K562 (cell line): Measurements from ENCODE around the gene ORC5. TPM values are rescaled to one million over a fixed set of nuclear protein-coding genes. Genes with fewer than 3 reads are reported as not detected.

ENCODE experiments used
- ATAC-seq: fragments of 200-7000 bp; cut with Tn5 transposase; 3 replicates; pipeline ENCODE4 v1.9.1; 2020; ENCODE audit warnings: moderate library complexity
- BruUV-seq: library from RNA; stranded (reverse); fragments of 400-500 nt; replicated peaks from 2 replicates; lab custom pipeline; 2021; lab: Mats Ljungman, UMichigan
- CTCF ChIA-PET: fragments of 300-600 bp; formaldehyde crosslinking; extraction: SDS; loops from one replicate; lab custom pipeline; 2021; ENCODE audit warnings: low intra/inter-chr PET ratio; lab: Yijun Ruan, JAX
- POLR2A ChIA-PET: fragments of 300-600, 350-650 bp; sonication (Branson Sonifier 250); formaldehyde crosslinking; extraction: SDS; loops from one replicate; lab custom pipeline; 2021; ENCODE audit warnings: antibody characterized with exemption, inconsistent platforms; lab: Yijun Ruan, JAX
- DNase-seq, 4 experiments: peaks; one replicate each; pipeline versions ENCODE4 v3.0.0 to v3.0.0-alpha.2; 2011 to 2018; ENCODE audit warnings: low spot score in 3 of 4, mixed read lengths in 3 of 4; ENCODE audit errors: extremely low read depth in 1 of 4
- FAIRE-seq: peaks from 2 replicates; lab custom pipeline; 2011; peaks lifted over from hg19 to GRCh38; lab: Jason Lieb, UNC
- H2AFZ ChIP-seq: 2 replicates; pipeline ENCODE4 v1.6.0; 2011; ENCODE audit warnings: low read depth, low read length, control low read depth, inconsistent platforms
- H3K27ac ChIP-seq: fragments of 200-600 bp; 3 replicates; pipeline ENCODE4 v1.8.0; 2011; ENCODE audit warnings: low read depth, mild to moderate bottlenecking, control low read depth, inconsistent platforms, low read length, moderate library complexity, mixed read lengths; ENCODE audit errors: extremely low read depth
- H3K27me3 ChIP-seq, 2 experiments: fragments of 300-600 bp in 1 of 2; 2 replicates in 1 of 2; 3 replicates in 1 of 2; pipeline versions ENCODE4 v1.6.0 to v1.8.0; 2011; ENCODE audit warnings: inconsistent platforms in 2 of 2, low read length in 2 of 2, mild to moderate bottlenecking in 1 of 2, mixed read lengths in 1 of 2, moderate library complexity in 1 of 2; ENCODE audit not compliant: control insufficient read depth in 2 of 2, insufficient read depth in 2 of 2
- H3K36me3 ChIP-seq: fragments of 300-600 bp; 3 replicates; pipeline ENCODE4 v1.8.0; 2011; ENCODE audit warnings: mild to moderate bottlenecking, low read length, inconsistent platforms; ENCODE audit not compliant: control insufficient read depth, insufficient read depth
- H3K4me1 ChIP-seq, 2 experiments: fragments of 200-600 bp in 1 of 2; replicated peaks in 1 of 2; 2 replicates in 1 of 2; 3 replicates in 1 of 2; pipeline versions ENCODE4 v1.5.1 to v1.8.0; 2011; ENCODE audit warnings: inconsistent platforms in 2 of 2, low read length in 2 of 2, mild to moderate bottlenecking in 1 of 2, mixed read lengths in 1 of 2, moderate library complexity in 1 of 2; ENCODE audit not compliant: control insufficient read depth in 2 of 2, insufficient read depth in 2 of 2
- H3K4me2 ChIP-seq: 2 replicates; pipeline ENCODE4 v1.6.1; 2011; ENCODE audit warnings: low read length, control low read depth, inconsistent platforms, mixed read lengths; ENCODE audit not compliant: insufficient read depth
- H3K4me3 ChIP-seq: fragments of 200-600 bp; sonication (generic), shearing (Covaris generic); 2 replicates; pipeline ENCODE4 v1.5.1; 2016; ENCODE audit warnings: control low read depth, inconsistent platforms
- H3K79me2 ChIP-seq: fragments of 200-600 bp; 3 replicates; pipeline ENCODE4 v1.8.0; 2011; ENCODE audit warnings: low read length, inconsistent platforms; ENCODE audit not compliant: control insufficient read depth, insufficient read depth
- H3K9ac ChIP-seq, 2 experiments: 2 replicates each; pipeline versions ENCODE4 v1.6.0 to v1.6.1; 2011; ENCODE audit warnings: low read depth in 2 of 2, low read length in 2 of 2, control low read depth in 1 of 2, inconsistent platforms in 1 of 2, mild to moderate bottlenecking in 1 of 2, mixed read lengths in 1 of 2; ENCODE audit not compliant: insufficient read depth in 1 of 2
- H3K9me1 ChIP-seq: one replicate; pipeline ENCODE4 v1.6.0; 2011; ENCODE audit warnings: inconsistent platforms, mild to moderate bottlenecking, low read length, moderate library complexity; ENCODE audit not compliant: control insufficient read depth, insufficient read depth
- H3K9me3 ChIP-seq: replicated peaks from 2 replicates; pipeline ENCODE4 v1.5.1; 2011; ENCODE audit warnings: low read depth, low read length, inconsistent platforms; ENCODE audit not compliant: control insufficient read depth, insufficient read depth
- H4K20me1 ChIP-seq: replicated peaks from 2 replicates; pipeline ENCODE4 v1.6.1; 2011; ENCODE audit warnings: low read length, inconsistent platforms, mixed read lengths; ENCODE audit not compliant: control insufficient read depth, insufficient read depth
- BACH1 ChIP-seq: fragments of 200-800 bp; sonication (Bioruptor generic); IDR thresholded peaks from 2 replicates; pipeline ENCODE4 v1.6.1; 2016; ENCODE audit warnings: missing genetic modification characterization, missing compliant biosample characterization
- RAD21 ChIP-seq, 2 experiments: fragments of 250-450 bp in 1 of 2; fragments of 450-650 bp in 1 of 2; sonication (Bioruptor Pico) in 1 of 2; formaldehyde crosslinking in 1 of 2; IDR thresholded peaks in 1 of 2; conservative IDR thresholded peaks in 1 of 2; 2 replicates each; pipeline versions ENCODE4 v1.4.0 to v1.8.0; 2020 to 2022; ENCODE audit warnings: mild to moderate bottlenecking in 2 of 2, moderate library complexity in 1 of 2
- RAD51 ChIP-seq: fragments of 450-650 bp; IDR thresholded peaks from 2 replicates; pipeline ENCODE4 v1.7.1; 2016; ENCODE audit warnings: low read depth, mild to moderate bottlenecking, borderline replicate concordance
- WGBS: fragments of 100-300 bp; shearing (Covaris generic); methylation state at CpG from one replicate; pipeline ENCODE4 v1.1.6; 2016; ENCODE audit warnings: low coverage, mixed read lengths; ENCODE audit not compliant: insufficient coverage; ENCODE audit errors: missing lambda C conversion rate; 5-methylcytosine and 5-hydroxymethylcytosine counted together
- in situ Hi-C: fragments of 300-500 bp; cut with MboI; formaldehyde crosslinking; loops from 4 replicates; pipeline ENCODE4 v1.15.0; 2018; ENCODE audit warnings: inconsistent platforms, mixed read lengths
- intact Hi-C: fragments of 100-400 bp; cut with micrococcal nuclease; formaldehyde crosslinking; loops from 2 replicates; pipeline ENCODE4 v1.14.2; 2022
- polyA plus RNA-seq, 8 experiments: library from polyadenylated mRNA; depleted of rRNA in 4 of 8; stranded (reverse) in 5 of 8; unstranded in 3 of 8; fragments of >200 nt; fragmentation: Nextera tagmentation in 2 of 8; fragmentation: Illumina TruSeq in 1 of 8; extraction: Ambion mirVana in 2 of 8; extraction: Trizol in 1 of 8; gene quantifications; 2 replicates each; pipeline versions ENCODE4 v1.2.1 to v1.2.3, GENCODE V29; 2011 to 2014; ENCODE audit warnings: inconsistent platforms in 1 of 8, missing spikeins in 1 of 8
- total RNA-seq, 7 experiments: library from RNA; depleted of rRNA in 6 of 7; stranded (reverse); fragments of >200 nt in 6 of 7; fragmentation: Illumina TruSeq in 2 of 7; extraction: Trizol in 2 of 7; gene quantifications; 2 replicates each; pipeline versions ENCODE4 v1.2.1 to v1.2.3, GENCODE V29; 2011 to 2021; ENCODE audit warnings: low replicate concordance in 1 of 7
- TF ChIP-seq, protein P1 (sequence below), 3 experiments: IDR thresholded peaks in 2 of 3; conservative IDR thresholded peaks in 1 of 3; 2 replicates each; pipeline ENCODE4 v1.5.1; 2011 to 2012; ENCODE audit warnings: low read length in 3 of 3, mild to moderate bottlenecking in 3 of 3, control low read depth in 2 of 3, improper control_type of control experiment in 1 of 3, inconsistent platforms in 1 of 3, low read depth in 1 of 3, mixed read lengths in 1 of 3, moderate library complexity in 1 of 3; ENCODE audit not compliant: insufficient read depth in 2 of 3
- TF ChIP-seq, protein P2 (sequence below), 2 experiments: fragments of 450-650 bp; formaldehyde crosslinking in 1 of 2; IDR thresholded peaks; 2 replicates each; pipeline versions ENCODE4 v1.4.0 to v1.6.1; 2014 to 2020; ENCODE audit warnings: mild to moderate bottlenecking in 2 of 2, borderline replicate concordance in 1 of 2, low read depth in 1 of 2

ORC5 gene
- total and polyA plus RNA-seq, 9 of the 15 experiments (the other 6 are each of a cell fraction or from before 2014, with no cell fraction given), result 29.8 to 136 (median 54.8) TPM

DNA sequence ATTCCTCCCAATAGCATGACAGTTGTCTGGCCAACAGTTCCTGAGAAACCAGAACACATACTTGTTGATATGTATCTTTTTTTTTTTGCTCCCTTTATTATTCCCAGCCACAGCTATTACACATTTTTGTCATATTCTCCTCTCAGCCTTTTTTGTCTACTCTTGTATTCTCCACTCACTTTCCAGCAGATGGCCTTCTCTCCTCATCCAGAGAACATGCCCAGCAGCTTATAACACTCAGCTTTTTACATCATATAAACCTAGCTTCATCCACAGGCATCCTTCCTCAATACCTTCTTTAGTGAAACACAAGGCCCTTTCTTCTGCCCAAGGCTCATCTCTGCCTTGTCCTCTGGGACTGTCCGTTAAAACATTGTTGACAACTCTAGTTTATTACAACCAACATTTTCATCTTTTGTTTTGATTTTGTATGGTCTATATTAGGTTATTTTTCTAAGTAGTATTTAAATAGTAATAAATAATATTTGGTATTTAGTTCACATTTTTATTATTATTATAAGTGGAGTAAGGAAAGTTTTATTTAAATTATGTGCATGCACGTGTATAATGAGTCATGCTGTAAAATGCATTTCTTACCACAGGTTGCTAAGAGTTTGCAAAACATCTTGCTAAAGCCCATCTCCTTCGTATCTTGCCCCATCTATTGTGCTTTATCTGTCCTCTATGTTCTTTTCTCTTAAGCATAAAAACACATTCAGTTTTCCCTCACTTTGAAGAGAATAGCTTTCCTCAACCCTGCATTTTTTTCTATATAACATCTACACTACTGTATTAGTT is 101.5 kb downstream of the ORC5 start:
- CTCF ChIA-PET, result interaction anchor here (0.8 kb wide), 1 partner anchor 9 kb away, joined by 3 read pairs; no protein-coding TSS in a partner anchor
- no peak for FAIRE-seq
- BruUV-seq, result no TSS peak

More for the DNA sequence above, 101.5 kb downstream of the ORC5 start:
- POLR2A ChIA-PET, result interaction anchor here (1.0 kb wide), 1 partner anchor 11 kb away, joined by 3 read pairs; no protein-coding TSS in a partner anchor
- Histone ChIP-seq H3K4me1 (no peaks in the 10 kb centered on the region; a peak in 1 of 5 replicates), H3K36me3 (no peaks in the 10 kb centered on the region), H4K20me1 (no peaks in the 10 kb centered on the region), H3K4me2 (no peak overlapping the region), H3K9ac (no peak overlapping the region), H3K27me3 (no peaks in the 10 kb centered on the region), H3K4me3 (no peak overlapping the region), H3K79me2 (no peaks in the 10 kb centered on the region), H3K9me1 (no peaks in the 10 kb centered on the region), H3K9me3 (no peaks in the 10 kb centered on the region), H2AFZ (no peak overlapping the region), H3K27ac (no peak overlapping the region)
- WGBS, result 3% methylated on average over 3 of the region's 3 CpGs
- DNase-seq (peak in 1 of 4 experiments; percentile 33), ATAC-seq (peak; percentile 83)
- intact Hi-C loops, result loop anchor here (2.0 to 10.0 kb wide), 2 partner anchors 50 to 532 kb away; no protein-coding TSS in a partner anchor
- in situ Hi-C loops, result no loop called here
- TF ChIP-seq, protein P1, sequence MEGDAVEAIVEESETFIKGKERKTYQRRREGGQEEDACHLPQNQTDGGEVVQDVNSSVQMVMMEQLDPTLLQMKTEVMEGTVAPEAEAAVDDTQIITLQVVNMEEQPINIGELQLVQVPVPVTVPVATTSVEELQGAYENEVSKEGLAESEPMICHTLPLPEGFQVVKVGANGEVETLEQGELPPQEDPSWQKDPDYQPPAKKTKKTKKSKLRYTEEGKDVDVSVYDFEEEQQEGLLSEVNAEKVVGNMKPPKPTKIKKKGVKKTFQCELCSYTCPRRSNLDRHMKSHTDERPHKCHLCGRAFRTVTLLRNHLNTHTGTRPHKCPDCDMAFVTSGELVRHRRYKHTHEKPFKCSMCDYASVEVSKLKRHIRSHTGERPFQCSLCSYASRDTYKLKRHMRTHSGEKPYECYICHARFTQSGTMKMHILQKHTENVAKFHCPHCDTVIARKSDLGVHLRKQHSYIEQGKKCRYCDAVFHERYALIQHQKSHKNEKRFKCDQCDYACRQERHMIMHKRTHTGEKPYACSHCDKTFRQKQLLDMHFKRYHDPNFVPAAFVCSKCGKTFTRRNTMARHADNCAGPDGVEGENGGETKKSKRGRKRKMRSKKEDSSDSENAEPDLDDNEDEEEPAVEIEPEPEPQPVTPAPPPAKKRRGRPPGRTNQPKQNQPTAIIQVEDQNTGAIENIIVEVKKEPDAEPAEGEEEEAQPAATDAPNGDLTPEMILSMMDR (IDR thresholded peaks at IDR 0.05 in 2 of 3, conservative IDR thresholded peaks at IDR 0.05 in 1 of 3; ENCODE audit: insufficient read depth in 2 of 3, low read depth in 1 of 3, low read length in 3 of 3), result peak in 2 of 3 experiments; percentile 32 to 51; a peak in 3 of 6 replicates
- TF ChIP-seq, protein P2, sequence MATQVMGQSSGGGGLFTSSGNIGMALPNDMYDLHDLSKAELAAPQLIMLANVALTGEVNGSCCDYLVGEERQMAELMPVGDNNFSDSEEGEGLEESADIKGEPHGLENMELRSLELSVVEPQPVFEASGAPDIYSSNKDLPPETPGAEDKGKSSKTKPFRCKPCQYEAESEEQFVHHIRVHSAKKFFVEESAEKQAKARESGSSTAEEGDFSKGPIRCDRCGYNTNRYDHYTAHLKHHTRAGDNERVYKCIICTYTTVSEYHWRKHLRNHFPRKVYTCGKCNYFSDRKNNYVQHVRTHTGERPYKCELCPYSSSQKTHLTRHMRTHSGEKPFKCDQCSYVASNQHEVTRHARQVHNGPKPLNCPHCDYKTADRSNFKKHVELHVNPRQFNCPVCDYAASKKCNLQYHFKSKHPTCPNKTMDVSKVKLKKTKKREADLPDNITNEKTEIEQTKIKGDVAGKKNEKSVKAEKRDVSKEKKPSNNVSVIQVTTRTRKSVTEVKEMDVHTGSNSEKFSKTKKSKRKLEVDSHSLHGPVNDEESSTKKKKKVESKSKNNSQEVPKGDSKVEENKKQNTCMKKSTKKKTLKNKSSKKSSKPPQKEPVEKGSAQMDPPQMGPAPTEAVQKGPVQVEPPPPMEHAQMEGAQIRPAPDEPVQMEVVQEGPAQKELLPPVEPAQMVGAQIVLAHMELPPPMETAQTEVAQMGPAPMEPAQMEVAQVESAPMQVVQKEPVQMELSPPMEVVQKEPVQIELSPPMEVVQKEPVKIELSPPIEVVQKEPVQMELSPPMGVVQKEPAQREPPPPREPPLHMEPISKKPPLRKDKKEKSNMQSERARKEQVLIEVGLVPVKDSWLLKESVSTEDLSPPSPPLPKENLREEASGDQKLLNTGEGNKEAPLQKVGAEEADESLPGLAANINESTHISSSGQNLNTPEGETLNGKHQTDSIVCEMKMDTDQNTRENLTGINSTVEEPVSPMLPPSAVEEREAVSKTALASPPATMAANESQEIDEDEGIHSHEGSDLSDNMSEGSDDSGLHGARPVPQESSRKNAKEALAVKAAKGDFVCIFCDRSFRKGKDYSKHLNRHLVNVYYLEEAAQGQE (IDR thresholded peaks at IDR 0.05; ENCODE audit: borderline replicate concordance), result peak; percentile 43; the same call in 1 of the 2 replicates
- TF ChIP-seq, protein P2 (CRISPR knock-in tag; IDR thresholded peaks at IDR 0.05; ENCODE audit: low read depth), result no peak
- no peak for TF ChIP-seq BACH1 (tag)
- TF ChIP-seq RAD21 (CRISPR knock-in tag; conservative IDR thresholded peaks at IDR 0.05 in 1 of 2, IDR thresholded peaks at IDR 0.05 in 1 of 2), result peak; percentile 15 to 65; a peak in 3 of 4 replicates
- TF ChIP-seq RAD51, result no peak
